ENCODE measurements around the gene NRG2.

- TF ChIP-seq POLR2A (IDR thresholded peaks at IDR 0.05), result no peak
- peak; percentile 68 to 85 (median 77) for TF ChIP-seq CTCF (IDR thresholded peaks at IDR 0.05)
- TF ChIP-seq POLR2AphosphoS5 (IDR thresholded peaks at IDR 0.05), result no peak
Observed at GRCh38 chr5:139863855-139864558, 179.1 kb downstream of the NRG2 start.

Measured in breast epithelium (tissue), 3 donors.